NCI-H446 treated with DMSO at 0.1 percent for 48 hours (cell line): ENCODE measurements around the gene SGCE.

ENCODE experiments used
- DNase-seq: peaks from one replicate; lab custom pipeline; 2025; lab: John Stamatoyannopoulos, UW

The SGCE gene

DNA sequence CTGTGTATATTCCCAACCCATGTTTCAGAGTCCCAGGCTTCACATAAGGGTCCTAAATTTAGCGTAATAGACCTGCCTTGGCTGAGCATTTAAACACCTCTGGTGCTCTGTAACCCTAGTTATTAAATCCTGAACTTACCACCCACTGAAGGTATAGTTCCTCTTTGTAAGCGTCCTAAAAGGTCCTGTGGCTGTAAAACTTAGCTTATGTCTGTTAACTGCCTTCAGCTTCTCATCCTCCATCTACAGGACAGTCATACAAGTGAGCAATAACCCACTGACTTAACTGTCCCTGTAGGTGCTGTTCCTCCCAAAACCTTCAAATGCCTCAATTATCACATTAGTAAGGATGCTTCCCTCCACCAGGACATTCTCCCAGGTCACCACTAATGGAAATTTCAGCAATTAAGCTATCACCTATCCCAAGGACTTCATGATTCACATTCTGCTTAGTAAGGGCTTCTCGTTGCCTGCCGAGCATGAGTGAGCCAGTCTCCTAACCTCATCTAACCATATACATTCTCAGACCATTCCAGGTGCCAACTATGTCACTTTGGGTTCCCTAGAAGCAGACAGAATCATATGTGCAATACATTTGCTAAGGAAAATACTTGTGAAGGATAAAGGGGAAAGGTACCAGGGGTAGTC, 90.6 kb downstream of the SGCE start:
- no peak for DNase-seq

DNA sequence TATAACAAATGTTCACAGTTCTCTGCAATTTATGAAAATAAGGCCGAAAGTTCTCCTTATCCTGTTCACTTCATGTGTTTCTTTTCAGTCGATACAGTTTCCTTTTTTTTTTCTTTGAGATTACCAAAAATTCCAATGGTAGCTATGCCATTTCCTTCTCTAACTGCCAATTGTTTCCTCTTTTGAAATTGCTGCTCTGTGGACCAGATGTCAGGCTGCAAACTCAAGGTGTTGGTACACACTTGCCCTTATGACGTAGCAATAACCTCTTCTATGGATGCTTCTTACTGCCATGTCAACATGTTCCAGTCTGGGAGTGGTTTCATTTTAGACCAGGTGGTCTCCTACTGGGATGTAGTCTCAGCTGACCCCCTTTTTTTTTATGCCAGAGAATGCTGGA, 93.4 kb downstream of the SGCE start:
- DNase-seq: no peak

DNA sequence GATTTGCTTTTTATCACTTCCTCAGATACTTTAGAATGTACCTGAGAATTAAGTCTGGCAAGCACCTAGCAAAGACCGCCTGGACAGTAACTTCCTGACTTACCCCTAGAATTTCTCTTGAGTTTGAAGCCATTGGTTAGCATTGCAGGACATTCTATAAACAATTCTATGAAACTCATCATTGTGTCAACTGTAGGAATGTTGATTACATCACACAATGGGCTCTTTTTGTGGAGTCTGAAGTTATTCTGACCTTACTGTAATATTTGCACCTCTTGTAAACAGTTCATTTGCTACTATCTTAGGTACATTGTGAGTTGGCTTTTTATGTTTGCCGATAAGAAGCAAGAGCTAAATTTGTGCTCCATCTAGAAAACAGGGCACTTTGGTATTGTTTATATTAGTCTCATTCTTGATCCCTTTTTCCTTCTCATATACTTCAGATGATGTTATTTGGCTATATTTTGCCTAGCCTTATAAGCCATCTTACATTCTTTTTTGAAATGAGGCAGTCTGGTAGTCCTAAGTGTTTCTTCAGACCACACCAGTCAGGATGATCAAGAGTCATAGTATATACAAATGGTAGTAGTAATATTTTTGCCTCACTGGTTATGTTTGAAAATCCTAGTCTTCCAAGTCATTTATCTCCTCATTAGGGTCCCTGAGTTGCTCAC, 94.0 kb downstream of the SGCE start:
- no peak for DNase-seq

DNA sequence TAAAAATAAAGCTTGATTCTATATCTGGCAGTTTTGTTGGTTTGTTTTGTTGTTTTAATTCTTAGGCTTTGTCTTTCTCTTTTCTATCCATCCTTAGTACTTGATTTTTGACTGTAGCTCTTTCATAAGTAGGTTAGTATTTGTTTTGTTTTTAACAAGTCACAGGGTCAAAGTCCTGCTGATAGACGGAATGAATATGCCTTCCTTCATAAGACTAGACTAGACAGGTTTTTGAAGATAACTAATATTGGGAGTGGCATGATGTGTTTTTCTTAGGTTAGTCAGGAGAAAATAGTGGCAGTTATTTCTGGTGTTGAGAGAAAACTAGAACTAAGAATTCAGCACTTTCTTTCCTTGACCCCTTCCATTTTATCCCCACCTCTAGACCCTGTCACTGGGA, 96.0 kb downstream of the SGCE start:
- DNase-seq: no peak

DNA sequence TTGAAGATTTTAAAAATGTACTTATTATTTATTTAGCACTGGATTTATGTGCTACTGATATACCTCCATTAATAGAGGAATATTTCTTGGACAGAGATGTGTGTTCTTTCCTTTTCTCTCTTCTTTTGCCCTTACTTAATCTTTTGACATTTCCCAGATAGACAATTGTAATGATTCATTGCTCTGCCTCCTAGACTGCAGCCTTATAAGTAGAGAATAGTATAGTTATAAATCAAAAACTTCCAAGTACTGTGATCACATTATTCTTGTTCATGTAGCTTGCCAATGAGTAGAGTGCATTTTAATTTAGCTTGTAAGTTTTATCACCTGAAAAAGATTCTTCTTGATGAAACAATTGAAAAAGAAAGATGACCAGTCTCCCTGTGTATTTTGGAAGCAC, 98.7 kb downstream of the SGCE start:
- no peak for DNase-seq

DNA sequence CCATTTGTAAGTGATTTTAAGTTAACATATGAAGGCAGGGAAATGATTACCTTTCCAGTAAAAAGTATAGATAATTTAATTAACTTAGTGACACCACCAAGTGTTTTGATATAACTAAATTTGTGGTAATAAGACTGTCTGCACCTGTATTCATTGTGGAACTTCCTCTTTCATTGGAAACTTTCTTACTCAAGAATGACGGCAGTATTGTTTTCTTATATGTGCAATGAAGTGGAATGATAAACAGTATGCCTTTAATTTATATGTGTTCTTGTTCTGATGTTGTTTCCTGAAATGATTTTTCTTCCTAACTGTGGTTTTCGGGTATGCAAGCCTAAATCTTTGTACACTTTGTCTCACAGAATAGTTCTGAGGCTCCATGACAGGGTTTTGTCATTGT, 99.9 kb downstream of the SGCE start:
- DNase-seq: no peak

DNA sequence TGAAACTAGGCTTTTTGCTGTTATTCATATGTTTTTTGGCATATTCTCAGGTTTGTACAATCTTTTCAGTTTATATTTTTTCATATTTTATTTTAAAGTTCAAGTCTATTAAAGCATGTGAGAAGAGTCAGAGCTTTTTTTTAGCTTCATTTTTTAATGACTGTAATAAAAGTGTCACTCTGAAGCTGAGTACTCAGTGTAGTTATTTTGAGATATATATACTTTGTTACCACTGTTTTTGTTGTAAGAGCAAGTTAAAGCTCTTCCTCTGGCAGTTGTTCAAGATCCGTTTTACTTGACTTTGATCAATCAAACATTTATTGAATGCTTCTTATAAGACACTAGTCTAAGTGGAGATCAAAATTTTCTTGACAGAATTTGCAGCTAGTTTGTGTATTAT, 108.8 kb downstream of the SGCE start:
- no peak for DNase-seq

DNA sequence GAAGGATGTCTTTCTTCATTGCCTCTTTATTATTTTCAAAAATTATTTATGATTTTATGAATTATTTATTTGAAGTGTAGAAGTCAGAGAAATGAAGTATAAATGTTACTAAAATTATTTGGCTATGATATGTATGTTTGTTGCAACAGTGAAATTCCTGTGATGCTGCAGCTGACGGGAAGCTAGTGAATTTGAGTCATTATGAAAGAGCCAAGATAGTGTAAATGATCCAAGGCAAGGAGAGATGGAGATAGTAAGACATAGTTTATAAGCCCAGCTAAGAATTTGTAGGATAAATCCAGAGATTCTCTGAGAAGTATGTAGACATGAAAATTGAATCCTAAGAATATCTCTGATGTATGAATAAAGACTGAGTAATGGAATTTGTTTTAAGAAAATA, 115.5 kb downstream of the SGCE start:
- no peak for DNase-seq
